HepG2 (cell line): ENCODE results near the gene SLC2A4. TPM values are rescaled to one million over a fixed set of nuclear protein-coding genes. Genes with fewer than 3 reads are reported as not detected.

ENCODE experiments used
- ASH2L ChIP-seq: fragments of 300-600, 200-600 bp; sonication (generic); IDR thresholded peaks from 2 replicates; pipeline ENCODE4 v1.7.0; 2017; ENCODE audit warnings: low read depth, mild to moderate bottlenecking, moderate library complexity, mixed read lengths, low read length; ENCODE audit not compliant: insufficient read length
- DR1 ChIP-seq: sonication (generic); formaldehyde crosslinking; IDR thresholded peaks from 2 replicates; pipeline ENCODE4 v1.8.0; 2021; ENCODE audit warnings: mild to moderate bottlenecking, missing genetic modification reagents, inconsistent platforms
- EHMT2 ChIP-seq: fragments of 200-600 bp; sonication (generic); IDR thresholded peaks from 2 replicates; pipeline ENCODE4 v1.7.0; 2017; ENCODE audit warnings: antibody characterized with exemption, low read depth, low read length, borderline replicate concordance
- KLF13 ChIP-seq: sonication (generic); formaldehyde crosslinking; IDR thresholded peaks from 2 replicates; pipeline ENCODE4 v1.4.0; 2020; ENCODE audit warnings: mild to moderate bottlenecking, missing genetic modification reagents
- MIER2 ChIP-seq: IDR thresholded peaks from 2 replicates; pipeline ENCODE4 v1.6.1; 2016; ENCODE audit warnings: missing biosample characterization, missing genetic modification reagents
- PATZ1 ChIP-seq: sonication (generic); formaldehyde crosslinking; IDR thresholded peaks from 2 replicates; pipeline ENCODE4 v1.4.0; 2020; ENCODE audit warnings: missing genetic modification reagents
- PREB ChIP-seq: sonication (generic); formaldehyde crosslinking; IDR thresholded peaks from 2 replicates; pipeline ENCODE4 v1.4.0; 2020; ENCODE audit warnings: missing genetic modification reagents
- SKI ChIP-seq: fragments of 450-650 bp; IDR thresholded peaks from one replicate; pipeline ENCODE4 v1.6.1; 2018; ENCODE audit warnings: mild to moderate bottlenecking; ENCODE audit not compliant: partially characterized antibody
- SPEN ChIP-seq: sonication (generic); formaldehyde crosslinking; IDR thresholded peaks from 2 replicates; pipeline ENCODE4 v1.5.1; 2020; ENCODE audit warnings: low read depth, mild to moderate bottlenecking, missing genetic modification reagents
- TFE3 ChIP-seq: IDR thresholded peaks from 2 replicates; pipeline ENCODE4 v1.6.1; 2016
- ZBTB33 ChIP-seq: sonication (generic); formaldehyde crosslinking; IDR thresholded peaks from 2 replicates; pipeline ENCODE4 v1.4.0; 2020; ENCODE audit warnings: missing genetic modification reagents
- ZBTB39 ChIP-seq: sonication (generic); formaldehyde crosslinking; IDR thresholded peaks from 2 replicates; pipeline ENCODE4 v1.5.0; 2020; ENCODE audit warnings: missing genetic modification reagents
- ZBTB46 ChIP-seq: sonication (generic); formaldehyde crosslinking; IDR thresholded peaks from 2 replicates; pipeline ENCODE4 v1.4.0; 2020; ENCODE audit warnings: mild to moderate bottlenecking, missing genetic modification reagents, borderline replicate concordance
- ZNF350 ChIP-seq: sonication (generic); formaldehyde crosslinking; IDR thresholded peaks from 2 replicates; pipeline ENCODE4 v1.4.0; 2020; ENCODE audit warnings: mild to moderate bottlenecking, low read depth, missing genetic modification reagents, borderline replicate concordance
- ZNF550 ChIP-seq: sonication (generic); formaldehyde crosslinking; IDR thresholded peaks from 2 replicates; pipeline ENCODE4 v1.4.0; 2020; ENCODE audit warnings: mild to moderate bottlenecking, missing genetic modification reagents, borderline replicate concordance
- ZNF75D ChIP-seq: sonication (generic); formaldehyde crosslinking; IDR thresholded peaks from 2 replicates; pipeline ENCODE4 v1.8.1; 2023; ENCODE audit warnings: missing genetic modification reagents, mild to moderate bottlenecking, borderline replicate concordance
- polyA plus RNA-seq, 8 experiments: library from polyadenylated mRNA; depleted of rRNA in 3 of 8; stranded (reverse) in 7 of 8; unstranded in 1 of 8; fragments of >200 nt; fragmentation: Illumina TruSeq in 4 of 8; extraction: Trizol in 4 of 8; gene quantifications; 2 replicates each; pipeline versions ENCODE4 v1.2.1 to v1.2.3, GENCODE V29; 2011 to 2016; ENCODE audit warnings: low read depth in 4 of 8, missing spikeins in 1 of 8, mixed read lengths in 1 of 8; ENCODE audit not compliant: insufficient read depth in 1 of 8
- total RNA-seq, 5 experiments: library from RNA; depleted of rRNA; stranded (reverse); fragments of >200 nt; fragmentation: Illumina TruSeq; extraction: Trizol; gene quantifications; 2 replicates each; pipeline ENCODE4 v1.2.3, GENCODE V29; 2016; ENCODE audit warnings: low read depth in 1 of 5

The SLC2A4 gene
- total and polyA plus RNA-seq, 2 of the 13 experiments (the other 11 are each of a cell fraction or from before 2014, with no cell fraction given), result 4.9 to 5.8 TPM

- no peak for TF ChIP-seq ZBTB39 (CRISPR knock-in tag)
- TF ChIP-seq ZNF75D, result no peak
- no peak for TF ChIP-seq ASH2L
- no peak for TF ChIP-seq PREB (CRISPR knock-in tag)
- peak; percentile 92 for TF ChIP-seq PATZ1 (CRISPR knock-in tag)
- 0 out of 2 replicates have a peak, but pooled peaks have one; percentile 55 for TF ChIP-seq ZBTB46 (CRISPR knock-in tag)
- TF ChIP-seq DR1 (CRISPR knock-in tag), result no peak
- TF ChIP-seq TFE3 (CRISPR knock-in tag), result no peak; the same call in 1 of the 2 replicates
- TF ChIP-seq EHMT2, result no peak
- TF ChIP-seq SPEN, result 0 out of 2 replicates have a peak, but pooled peaks have one; percentile 8
- TF ChIP-seq MIER2 (CRISPR knock-in tag), result no peak
- no peak for TF ChIP-seq SKI
- TF ChIP-seq ZBTB33 (CRISPR knock-in tag), result no peak
- 0 out of 2 replicates have a peak, but pooled peaks have one; percentile 6 for TF ChIP-seq ZNF350
- no peak for TF ChIP-seq ZNF550 (CRISPR knock-in tag)
- no peak for TF ChIP-seq KLF13 (CRISPR knock-in tag)
Measured at GRCh38 chr17:7307686-7308624, 26.4 kb downstream of the SLC2A4 start (continued).
